HepG2 (cell line): ENCODE measurements around the gene B4GALT7. TPM values are rescaled to one million over a fixed set of nuclear protein-coding genes. Genes with fewer than 3 reads are reported as not detected.

Experiments used
- AGO2 ChIP-seq: fragments of 200-400 bp; formaldehyde crosslinking; optimal IDR thresholded peaks from 2 replicates; pipeline ENCODE3; 2017; ENCODE audit warnings: mild to moderate bottlenecking, low read depth, low read length, moderate library complexity
- BATF2 ChIP-seq: sonication (generic); formaldehyde crosslinking; IDR thresholded peaks from 2 replicates; pipeline ENCODE4 v1.8.0; 2022; ENCODE audit warnings: mild to moderate bottlenecking, missing genetic modification reagents, moderate library complexity
- CBX5 ChIP-seq: sonication (generic); formaldehyde crosslinking; IDR thresholded peaks from 2 replicates; pipeline ENCODE4 v1.4.0; 2020; ENCODE audit warnings: missing genetic modification reagents, borderline replicate concordance
- CCAR2 ChIP-seq: fragments of 200-400 bp; formaldehyde crosslinking; optimal IDR thresholded peaks from 2 replicates; pipeline ENCODE3; 2018; ENCODE audit warnings: low read depth, mild to moderate bottlenecking, low read length, moderate library complexity
- CENPBD1 ChIP-seq: sonication (generic); formaldehyde crosslinking; IDR thresholded peaks from 2 replicates; pipeline ENCODE4 v1.8.0; 2022; ENCODE audit warnings: missing genetic modification reagents, low read depth, mild to moderate bottlenecking, borderline replicate concordance
- ELF3 ChIP-seq: IDR thresholded peaks from 2 replicates; pipeline ENCODE4 v1.6.1; 2016; ENCODE audit warnings: missing genetic modification reagents, missing compliant biosample characterization
- LCORL ChIP-seq, 2 experiments: fragments of 450-650 bp in 1 of 2; sonication (generic) in 1 of 2; formaldehyde crosslinking in 1 of 2; IDR thresholded peaks; 2 replicates each; pipeline versions ENCODE4 v1.5.0 to v1.6.1; 2017 to 2020; ENCODE audit warnings: antibody characterized with exemption in 1 of 2, missing genetic modification reagents in 1 of 2
- MBNL3 ChIP-seq: fragments of 250-450 bp; sonication (Bioruptor Pico); conservative IDR thresholded peaks from 2 replicates; pipeline ENCODE4 v1.8.0; 2022; ENCODE audit warnings: mild to moderate bottlenecking, inconsistent platforms
- PCBP1 ChIP-seq: fragments of 200-400 bp; formaldehyde crosslinking; IDR thresholded peaks from 2 replicates; pipeline ENCODE4 v1.6.1; 2017; ENCODE audit warnings: mild to moderate bottlenecking, low read depth, low read length, borderline replicate concordance
- POLR2AphosphoS5 ChIP-seq: IDR thresholded peaks from 2 replicates; pipeline ENCODE4 v1.6.1; 2012; ENCODE audit warnings: low read depth, low read length
- PREB ChIP-seq: sonication (generic); formaldehyde crosslinking; IDR thresholded peaks from 2 replicates; pipeline ENCODE4 v1.4.0; 2020; ENCODE audit warnings: missing genetic modification reagents
- SMAD9 ChIP-seq: sonication (generic); formaldehyde crosslinking; IDR thresholded peaks from 2 replicates; pipeline ENCODE4 v1.5.1; 2020; ENCODE audit warnings: mild to moderate bottlenecking, missing genetic modification reagents
- STAT6 ChIP-seq: sonication (generic); formaldehyde crosslinking; IDR thresholded peaks from 2 replicates; pipeline ENCODE4 v1.4.0; 2020; ENCODE audit warnings: missing genetic modification reagents, mild to moderate bottlenecking, borderline replicate concordance
- TFAP4 ChIP-seq: sonication (generic); IDR thresholded peaks from 2 replicates; pipeline ENCODE4 v1.6.1; 2016; ENCODE audit warnings: low read depth, borderline replicate concordance
- THAP11 ChIP-seq: IDR thresholded peaks from 2 replicates; pipeline ENCODE4 v1.6.1; 2016; ENCODE audit warnings: missing biosample characterization, missing genetic modification reagents
- ZNF282 ChIP-seq: fragments of 450-650 bp; IDR thresholded peaks from 2 replicates; pipeline ENCODE4 v1.6.1; 2018; ENCODE audit not compliant: partially characterized antibody
- ZNF468 ChIP-seq: sonication (generic); formaldehyde crosslinking; IDR thresholded peaks from 2 replicates; pipeline ENCODE4 v1.8.0; 2022; ENCODE audit warnings: mild to moderate bottlenecking, moderate library complexity, missing genetic modification reagents
- ZNF550 ChIP-seq: sonication (generic); formaldehyde crosslinking; IDR thresholded peaks from 2 replicates; pipeline ENCODE4 v1.4.0; 2020; ENCODE audit warnings: mild to moderate bottlenecking, missing genetic modification reagents, borderline replicate concordance
- ZNF556 ChIP-seq: sonication (generic); formaldehyde crosslinking; IDR thresholded peaks from 2 replicates; pipeline ENCODE4 v1.4.0; 2020; ENCODE audit warnings: mild to moderate bottlenecking, missing genetic modification reagents, borderline replicate concordance
- ZNF562 ChIP-seq: sonication (generic); formaldehyde crosslinking; IDR thresholded peaks from 2 replicates; pipeline ENCODE4 v1.8.0; 2022; ENCODE audit warnings: missing genetic modification reagents, borderline replicate concordance
- ZNF564 ChIP-seq: sonication (generic); formaldehyde crosslinking; IDR thresholded peaks from 2 replicates; pipeline ENCODE4 v1.8.1; 2023; ENCODE audit warnings: mild to moderate bottlenecking, missing genetic modification reagents
- ZNF577 ChIP-seq: sonication (generic); formaldehyde crosslinking; IDR thresholded peaks from 2 replicates; pipeline ENCODE4 v1.4.0; 2020; ENCODE audit warnings: mild to moderate bottlenecking, low read depth, missing genetic modification reagents, borderline replicate concordance
- ZZZ3 ChIP-seq: sonication (generic); formaldehyde crosslinking; IDR thresholded peaks from 2 replicates; pipeline ENCODE4 v1.4.0; 2020; ENCODE audit warnings: missing genetic modification reagents, mild to moderate bottlenecking, borderline replicate concordance
- polyA plus RNA-seq, 8 experiments: library from polyadenylated mRNA; depleted of rRNA in 3 of 8; stranded (reverse) in 7 of 8; unstranded in 1 of 8; fragments of >200 nt; fragmentation: Illumina TruSeq in 4 of 8; extraction: Trizol in 4 of 8; gene quantifications; 2 replicates each; pipeline versions ENCODE4 v1.2.1 to v1.2.3, GENCODE V29; 2011 to 2016; ENCODE audit warnings: low read depth in 4 of 8, missing spikeins in 1 of 8, mixed read lengths in 1 of 8; ENCODE audit not compliant: insufficient read depth in 1 of 8
- total RNA-seq, 5 experiments: library from RNA; depleted of rRNA; stranded (reverse); fragments of >200 nt; fragmentation: Illumina TruSeq; extraction: Trizol; gene quantifications; 2 replicates each; pipeline ENCODE4 v1.2.3, GENCODE V29; 2016; ENCODE audit warnings: low read depth in 1 of 5

B4GALT7 gene
- total and polyA plus RNA-seq, 2 of the 13 experiments (the other 11 are each of a cell fraction or from before 2014, with no cell fraction given): 16.4 to 20.5 TPM

GRCh38 chr5:177554474-177555111 lies 45.3 kb upstream of the B4GALT7 start, which contains the start of gene FAM193B (continued):
- TF ChIP-seq ZNF550 (CRISPR knock-in tag): no peak
- no peak for TF ChIP-seq ZNF562
- TF ChIP-seq ZNF556 (CRISPR knock-in tag): no peak
- no peak for TF ChIP-seq MBNL3
- TF ChIP-seq CBX5 (CRISPR knock-in tag): no peak
- TF ChIP-seq PREB (CRISPR knock-in tag): no peak
- peak; percentile 18; the same call in 1 of the 2 replicates for TF ChIP-seq TFAP4
- no peak for TF ChIP-seq BATF2 (CRISPR knock-in tag)
- no peak for TF ChIP-seq STAT6 (CRISPR knock-in tag)
- no peak for TF ChIP-seq CCAR2
- peak; percentile 91 for TF ChIP-seq THAP11 (CRISPR knock-in tag)
- no peak for TF ChIP-seq CENPBD1 (CRISPR knock-in tag)
- TF ChIP-seq POLR2AphosphoS5: no peak
- TF ChIP-seq LCORL (IDR thresholded peaks at IDR 0.05): no peak
- peak; percentile 44; the same call in 1 of the 2 replicates for TF ChIP-seq LCORL (CRISPR knock-in tag; IDR thresholded peaks at IDR 0.05)
- no peak for TF ChIP-seq PCBP1
- no peak for TF ChIP-seq ZZZ3 (CRISPR knock-in tag)
- no peak for TF ChIP-seq ZNF468 (CRISPR knock-in tag)
- TF ChIP-seq AGO2: no peak
- TF ChIP-seq ZNF282: no peak
- no peak for TF ChIP-seq SMAD9
- peak; percentile 13; the same call in 1 of the 2 replicates for TF ChIP-seq ELF3
- no peak for TF ChIP-seq ZNF564 (CRISPR knock-in tag)
- TF ChIP-seq ZNF577 (CRISPR knock-in tag): no peak
